Measurements from ENCODE around the gene RPGRIP1L.

The RPGRIP1L gene

GRCh38 chr16:53703590-53704444, at the start of gene RPGRIP1L, which contains the start of gene FTO:
RPGRIP1L (minus strand) TSS chr16:53703859; CDS start chr16:53700723, 3,136 bp downstream.
FTO (plus strand) TSS chr16:53704156.
- Mint-ChIP-seq H3K27ac (peak within 1 kb of the TSS; percentile 93), H3K36me3 (peaks cover 3% of the 10 kb centered on the region), H3K27me3 (no peaks in the 10 kb centered on the region), H3K9me3 (no peaks in the 10 kb centered on the region), H3K4me1 (peaks cover 31% of the 10 kb centered on the region), H3K4me3 (peak within 1 kb of the TSS; percentile 98)
- CTCF ChIA-PET = interaction anchor here (1.5 to 2.9 kb wide), 3 partner anchors 40 to 154 kb away, joined by 4 to 11 read pairs (median 10); no protein-coding TSS in a partner anchor
- DNase-seq = peak; percentile 99

- no peaks in the 10 kb centered on the region for H3K27me3 Mint-ChIP-seq
- no peak overlapping the region for H3K4me3 Mint-ChIP-seq
- no peaks in the 10 kb centered on the region for H3K36me3 Mint-ChIP-seq
- CTCF ChIA-PET = interaction anchor here (0.5 to 1.7 kb wide), 3 partner anchors 10 to 59 kb away, joined by 3 to 12 read pairs (median 3); no protein-coding TSS in a partner anchor
- no peaks in the 10 kb centered on the region for H3K9me3 Mint-ChIP-seq
- no peaks in the 10 kb centered on the region for H3K4me1 Mint-ChIP-seq
- DNase-seq = no peak
- no peak overlapping the region for H3K27ac Mint-ChIP-seq
Measured at GRCh38 chr16:53753431-53753830, 49.8 kb upstream of the RPGRIP1L start.

DNA sequence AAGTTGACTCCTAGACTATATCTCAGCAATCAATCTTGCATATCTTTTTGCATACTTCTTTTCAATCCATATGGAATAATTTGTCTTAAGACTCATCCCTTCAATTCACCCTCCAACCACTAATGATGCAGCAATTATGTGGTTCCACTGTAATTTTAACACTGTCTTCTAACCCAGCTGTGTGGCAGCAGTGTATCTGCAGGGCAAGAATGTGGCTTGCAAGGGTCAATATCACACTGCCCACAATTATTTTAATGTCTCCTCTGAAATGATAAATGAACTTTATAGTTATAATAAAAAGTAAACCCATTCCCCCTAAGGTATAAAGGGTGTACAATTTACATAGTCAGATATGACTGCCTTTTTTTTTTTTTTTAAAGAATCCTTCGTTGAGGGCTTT, 48.9 kb upstream of the RPGRIP1L start:
- H3K27me3 Mint-ChIP-seq = no peaks in the 10 kb centered on the region
- no peak for DNase-seq
- H3K36me3 Mint-ChIP-seq = no peaks in the 10 kb centered on the region
- H3K4me3 Mint-ChIP-seq = no peak overlapping the region
- H3K4me1 Mint-ChIP-seq = no peaks in the 10 kb centered on the region
- no peak overlapping the region for H3K27ac Mint-ChIP-seq
- no peaks in the 10 kb centered on the region for H3K9me3 Mint-ChIP-seq
- CTCF ChIA-PET = interaction anchor here (1.2 kb wide), 1 partner anchor 10 kb away, joined by 3 read pairs; no protein-coding TSS in a partner anchor

GRCh38 chr16:53745753-53746266, 42.2 kb upstream of the RPGRIP1L start:
- Mint-ChIP-seq H3K4me3 (no peak overlapping the region), H3K9me3 (no peaks in the 10 kb centered on the region), H3K36me3 (no peaks in the 10 kb centered on the region), H3K27me3 (no peaks in the 10 kb centered on the region), H3K27ac (no peak overlapping the region), H3K4me1 (peaks cover 23% of the 10 kb centered on the region)
- DNase-seq = no peak
- CTCF ChIA-PET = no interaction called here

DNA sequence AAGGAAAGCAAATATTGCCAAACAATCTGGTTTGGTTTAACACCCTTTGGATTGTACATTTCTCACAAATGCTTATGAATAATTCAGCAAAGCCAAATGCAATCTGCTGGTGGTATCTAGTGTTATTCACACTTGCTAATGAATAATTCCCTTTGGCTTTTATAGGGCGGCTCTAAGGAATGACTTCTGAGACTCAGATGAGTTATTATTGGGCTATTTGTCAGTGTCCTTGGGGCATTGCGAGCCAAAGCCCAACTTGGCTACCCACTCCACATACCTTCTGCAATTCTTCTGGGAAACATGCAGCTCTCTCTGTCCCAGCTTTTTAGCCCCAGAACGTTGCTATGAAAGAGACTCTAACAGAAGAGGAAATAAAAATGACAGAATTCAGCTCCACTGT, 41.4 kb upstream of the RPGRIP1L start:
- Mint-ChIP-seq H3K4me3 (no peak overlapping the region), H3K27ac (no peak overlapping the region)

GRCh38 chr16:53744449-53744848, 40.8 kb upstream of the RPGRIP1L start:
- H3K36me3 Mint-ChIP-seq = no peaks in the 10 kb centered on the region
- H3K27me3 Mint-ChIP-seq = no peaks in the 10 kb centered on the region
- no peak overlapping the region for H3K4me3 Mint-ChIP-seq
- CTCF ChIA-PET = interaction anchor here (0.9 to 3.5 kb wide), 9 partner anchors 9 to 421 kb away, joined by 3 to 23 read pairs (median 4); partner anchors contain the start of genes FTO and RPGRIP1L
- peak; percentile 40 for DNase-seq
- no peaks in the 10 kb centered on the region for H3K9me3 Mint-ChIP-seq
- H3K4me1 Mint-ChIP-seq = peaks cover 23% of the 10 kb centered on the region
- no peak overlapping the region for H3K27ac Mint-ChIP-seq

More for the DNA sequence above, 41.4 kb upstream of the RPGRIP1L start:
- H3K4me1 Mint-ChIP-seq = peaks cover 23% of the 10 kb centered on the region
- CTCF ChIA-PET = interaction anchor here (1.4 to 3.5 kb wide), 5 partner anchors 9 to 77 kb away, joined by 4 to 23 read pairs (median 11); partner anchors contain the start of genes FTO and RPGRIP1L
- no peaks in the 10 kb centered on the region for H3K27me3 Mint-ChIP-seq
- no peaks in the 10 kb centered on the region for H3K36me3 Mint-ChIP-seq
- no peak for DNase-seq
- H3K9me3 Mint-ChIP-seq = no peaks in the 10 kb centered on the region

GRCh38 chr16:53743149-53743566, 39.5 kb upstream of the RPGRIP1L start:
- CTCF ChIA-PET = interaction anchor here (0.6 to 3.5 kb wide), 19 partner anchors 9 to 195 kb away, joined by 3 to 23 read pairs (median 4); partner anchors contain the start of genes FTO and RPGRIP1L
- peaks cover 23% of the 10 kb centered on the region for H3K4me1 Mint-ChIP-seq
- no peak overlapping the region for H3K4me3 Mint-ChIP-seq
- no peak overlapping the region for H3K27ac Mint-ChIP-seq
- no peaks in the 10 kb centered on the region for H3K27me3 Mint-ChIP-seq
- no peaks in the 10 kb centered on the region for H3K36me3 Mint-ChIP-seq
- no peaks in the 10 kb centered on the region for H3K9me3 Mint-ChIP-seq
- DNase-seq = peak; percentile 34

DNA sequence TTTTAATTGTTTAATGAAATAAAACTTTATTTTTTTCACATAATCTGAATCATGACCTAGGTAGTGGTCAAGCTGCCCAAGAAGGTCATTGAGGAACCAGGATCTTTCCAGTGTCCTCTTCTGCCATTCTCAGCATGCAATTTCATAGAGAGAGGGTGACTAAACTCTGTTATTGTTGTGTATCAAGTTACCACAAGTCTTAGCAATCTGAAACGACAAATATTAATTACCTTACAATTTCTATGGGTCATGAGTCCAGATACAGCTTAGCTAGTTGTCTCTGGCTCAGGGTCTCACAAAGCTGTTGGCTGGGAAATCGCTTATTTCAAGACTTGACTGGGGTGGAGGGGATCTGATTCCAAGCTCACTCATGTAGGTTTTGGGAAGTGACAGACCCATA, 37.9 kb upstream of the RPGRIP1L start:
- CTCF ChIA-PET = interaction anchor here (2.8 kb wide), 1 partner anchor 11 kb away, joined by 11 read pairs; no protein-coding TSS in a partner anchor
- no peaks in the 10 kb centered on the region for H3K9me3 Mint-ChIP-seq
- H3K27ac Mint-ChIP-seq = no peak overlapping the region
- H3K4me3 Mint-ChIP-seq = no peak overlapping the region
- H3K4me1 Mint-ChIP-seq = peaks cover 23% of the 10 kb centered on the region
- DNase-seq = no peak
- H3K27me3 Mint-ChIP-seq = no peaks in the 10 kb centered on the region
- no peaks in the 10 kb centered on the region for H3K36me3 Mint-ChIP-seq

GRCh38 chr16:53740933-53741531, 37.4 kb upstream of the RPGRIP1L start:
- Mint-ChIP-seq H3K27ac (no peak overlapping the region), H3K4me3 (no peak overlapping the region), H3K4me1 (peaks cover 23% of the 10 kb centered on the region), H3K27me3 (no peaks in the 10 kb centered on the region), H3K36me3 (no peaks in the 10 kb centered on the region), H3K9me3 (no peaks in the 10 kb centered on the region)
- no peak for DNase-seq
- CTCF ChIA-PET = interaction anchor here (0.7 to 2.8 kb wide), 3 partner anchors 10 to 84 kb away, joined by 3 to 11 read pairs (median 4); no protein-coding TSS in a partner anchor

- Mint-ChIP-seq H3K9me3 (no peaks in the 10 kb centered on the region), H3K4me1 (peaks cover 19% of the 10 kb centered on the region), H3K36me3 (no peaks in the 10 kb centered on the region), H3K4me3 (no peak overlapping the region), H3K27ac (no peak overlapping the region), H3K27me3 (no peaks in the 10 kb centered on the region)
- no peak for DNase-seq
- CTCF ChIA-PET = interaction anchor here (0.7 to 2.8 kb wide), 3 partner anchors 10 to 85 kb away, joined by 3 to 11 read pairs (median 4); no protein-coding TSS in a partner anchor
Measured at GRCh38 chr16:53740476-53740875, 36.8 kb upstream of the RPGRIP1L start.

DNA sequence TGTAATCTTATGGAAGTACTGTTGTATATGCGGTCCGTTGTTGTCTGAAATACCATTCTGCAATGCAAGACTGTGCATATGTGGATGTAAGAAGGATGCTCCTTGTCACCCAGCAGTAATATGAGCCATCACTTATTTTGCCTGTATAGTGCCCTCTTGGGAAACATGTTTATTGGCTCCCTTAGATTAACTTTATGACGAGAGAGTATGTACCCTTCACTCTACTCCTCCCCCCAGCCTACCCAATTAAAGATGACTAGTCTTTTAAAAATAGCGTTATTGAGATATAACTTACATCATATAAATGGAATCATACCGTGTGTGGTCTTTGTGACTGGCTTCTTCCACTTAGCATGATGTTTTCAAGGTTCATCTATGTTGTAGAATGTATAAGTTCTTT, 33.9 kb upstream of the RPGRIP1L start:
- H3K27me3 Mint-ChIP-seq = no peaks in the 10 kb centered on the region
- H3K36me3 Mint-ChIP-seq = no peaks in the 10 kb centered on the region
- no peak for DNase-seq
- H3K27ac Mint-ChIP-seq = no peak overlapping the region
- CTCF ChIA-PET = no interaction called here
- H3K4me3 Mint-ChIP-seq = no peak overlapping the region
- H3K4me1 Mint-ChIP-seq = no peaks in the 10 kb centered on the region
- H3K9me3 Mint-ChIP-seq = no peaks in the 10 kb centered on the region

GRCh38 chr16:53736297-53736696, 32.6 kb upstream of the RPGRIP1L start:
- no peaks in the 10 kb centered on the region for H3K4me1 Mint-ChIP-seq
- no peak for DNase-seq
- no peaks in the 10 kb centered on the region for H3K27me3 Mint-ChIP-seq
- no peak overlapping the region for H3K4me3 Mint-ChIP-seq
- CTCF ChIA-PET = interaction anchor here (1.3 kb wide), 1 partner anchor 8 kb away, joined by 4 read pairs; no protein-coding TSS in a partner anchor
- H3K27ac Mint-ChIP-seq = no peak overlapping the region
- H3K9me3 Mint-ChIP-seq = no peaks in the 10 kb centered on the region
- H3K36me3 Mint-ChIP-seq = no peaks in the 10 kb centered on the region

- Mint-ChIP-seq H3K27me3 (no peaks in the 10 kb centered on the region), H3K4me1 (no peaks in the 10 kb centered on the region), H3K4me3 (no peak overlapping the region), H3K27ac (no peak overlapping the region), H3K9me3 (no peaks in the 10 kb centered on the region), H3K36me3 (no peaks in the 10 kb centered on the region)
- CTCF ChIA-PET = interaction anchor here (1.0 to 1.3 kb wide), 2 partner anchors 9 kb away, joined by 4 read pairs; no protein-coding TSS in a partner anchor
- DNase-seq = no peak
Measured at GRCh38 chr16:53734908-53735307, 31.2 kb upstream of the RPGRIP1L start.

Data from activated naive CD4-positive, alpha-beta T cell treated with anti-CD3 and anti-CD28 coated beads, Interleukin-2, amount 10 ng/mL, durations not matched to agents 7 days and 5 days (primary cell).